ENCODE results near the gene PTPN20.
"Not testable (repeated sequence)": the region's sequence is repeated elsewhere in the genome, so short reads cannot be mapped to it uniquely, and the experiment has no call there.

The PTPN20 gene

DNA sequence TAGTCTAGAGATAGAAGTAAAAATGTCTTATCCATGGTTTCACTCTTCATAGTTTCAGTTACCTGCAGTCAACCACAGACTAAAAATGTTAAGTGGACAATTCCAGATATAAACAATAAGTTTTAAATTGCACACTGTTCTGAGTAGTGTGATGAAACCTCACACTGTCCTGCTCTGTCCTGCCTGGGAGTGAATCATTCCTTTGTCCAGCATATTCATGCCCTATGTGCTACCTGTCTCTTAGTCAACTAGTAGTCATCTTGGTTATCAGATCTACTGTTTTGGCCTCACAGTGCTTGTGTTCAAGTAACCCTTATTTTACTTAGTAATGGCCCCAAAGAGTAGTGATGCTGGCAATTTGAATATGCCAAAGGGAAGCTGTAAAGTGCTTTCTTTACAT, 49.5 kb downstream of the PTPN20 start:
- DNase-seq = not testable (repeated sequence)

DNA sequence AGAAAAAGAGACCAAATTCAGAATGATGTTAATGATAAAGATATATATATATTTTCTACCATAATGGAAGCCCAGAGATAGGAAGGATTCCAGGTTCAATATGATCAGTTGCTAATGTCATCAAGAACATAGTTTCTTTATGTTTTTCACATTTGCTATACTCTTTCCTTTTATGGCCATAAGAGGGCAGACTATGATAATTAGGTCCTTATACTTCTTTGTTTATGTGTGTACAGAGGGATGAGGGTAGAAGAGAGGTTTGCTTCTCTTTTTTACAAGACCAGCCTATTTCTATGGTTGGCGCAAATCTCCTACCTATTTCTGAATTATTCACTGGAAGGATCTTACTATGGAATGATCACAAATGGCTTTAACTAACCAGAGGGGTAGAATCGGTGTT, 52.1 kb downstream of the PTPN20 start:
- DNase-seq = not testable (repeated sequence)

DNA sequence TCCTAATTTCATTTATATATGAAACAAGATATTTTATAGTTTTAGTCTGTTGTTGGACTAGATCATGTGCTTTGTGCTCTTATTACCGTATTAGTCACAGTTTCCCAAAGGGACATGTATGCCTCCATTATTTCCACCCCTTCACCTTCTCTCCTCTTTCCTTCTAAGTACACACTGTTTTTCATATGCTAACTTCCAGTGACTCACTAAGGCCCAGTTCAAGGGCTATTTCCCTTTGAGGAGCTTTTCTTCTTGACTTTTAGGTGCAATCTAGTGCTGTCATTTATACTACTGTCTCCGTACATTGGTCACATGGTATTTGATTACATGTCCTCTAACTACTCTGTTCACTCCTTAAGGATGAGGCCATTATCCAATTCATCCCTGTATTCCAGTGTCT, 55.8 kb downstream of the PTPN20 start:
- not testable (repeated sequence) for DNase-seq

DNA sequence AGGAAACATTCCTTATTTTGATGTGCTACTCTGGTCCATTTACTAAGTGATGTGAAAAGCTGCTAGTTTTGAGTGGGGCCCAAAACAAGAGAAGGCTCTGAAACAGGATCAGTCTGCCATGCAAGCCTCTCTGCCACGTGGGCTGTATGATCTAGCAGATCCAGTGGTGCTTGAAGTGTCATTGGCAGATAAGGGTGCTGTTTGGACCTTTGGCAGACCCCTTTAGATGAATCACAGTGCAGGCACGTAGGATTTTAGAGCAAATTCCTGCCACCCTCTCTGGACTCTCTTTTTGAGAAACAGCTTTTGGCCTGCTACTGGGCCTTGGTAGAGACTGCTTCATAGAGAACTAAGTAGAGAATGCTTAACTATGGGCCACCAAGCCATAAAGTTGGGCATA, 69.0 kb downstream of the PTPN20 start:
- DNase-seq = not testable (repeated sequence)

DNA sequence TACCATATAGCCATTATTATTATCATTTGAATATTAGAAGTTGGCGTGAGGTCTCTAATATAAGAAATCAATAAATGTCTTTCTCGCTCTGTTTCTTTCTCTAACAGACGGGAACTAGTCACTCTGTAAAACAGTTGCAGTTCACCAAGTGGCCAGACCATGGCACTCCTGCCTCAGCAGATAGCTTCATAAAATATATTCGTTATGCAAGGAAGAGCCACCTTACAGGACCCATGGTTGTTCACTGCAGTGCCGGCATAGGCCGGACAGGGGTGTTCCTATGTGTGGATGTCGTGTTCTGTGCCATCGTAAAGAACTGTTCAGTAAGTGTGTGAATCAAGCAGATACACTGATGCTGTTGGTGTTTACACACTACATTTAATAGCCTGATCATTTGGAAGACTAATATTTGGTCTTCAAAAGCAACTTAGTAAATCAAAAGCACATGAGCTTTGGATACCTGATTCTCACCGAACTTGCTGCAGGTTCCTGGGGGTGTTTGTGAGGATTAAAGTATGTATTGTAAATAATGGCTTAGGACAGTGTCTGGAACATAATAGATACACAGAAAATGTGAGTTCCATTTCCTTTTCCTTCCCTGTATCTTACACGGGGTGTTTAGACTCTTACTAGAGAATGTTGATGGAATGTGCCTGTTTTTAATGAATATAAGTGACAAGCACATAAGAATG, 76.2 kb downstream of the PTPN20 start:
- not testable (repeated sequence) for DNase-seq

DNA sequence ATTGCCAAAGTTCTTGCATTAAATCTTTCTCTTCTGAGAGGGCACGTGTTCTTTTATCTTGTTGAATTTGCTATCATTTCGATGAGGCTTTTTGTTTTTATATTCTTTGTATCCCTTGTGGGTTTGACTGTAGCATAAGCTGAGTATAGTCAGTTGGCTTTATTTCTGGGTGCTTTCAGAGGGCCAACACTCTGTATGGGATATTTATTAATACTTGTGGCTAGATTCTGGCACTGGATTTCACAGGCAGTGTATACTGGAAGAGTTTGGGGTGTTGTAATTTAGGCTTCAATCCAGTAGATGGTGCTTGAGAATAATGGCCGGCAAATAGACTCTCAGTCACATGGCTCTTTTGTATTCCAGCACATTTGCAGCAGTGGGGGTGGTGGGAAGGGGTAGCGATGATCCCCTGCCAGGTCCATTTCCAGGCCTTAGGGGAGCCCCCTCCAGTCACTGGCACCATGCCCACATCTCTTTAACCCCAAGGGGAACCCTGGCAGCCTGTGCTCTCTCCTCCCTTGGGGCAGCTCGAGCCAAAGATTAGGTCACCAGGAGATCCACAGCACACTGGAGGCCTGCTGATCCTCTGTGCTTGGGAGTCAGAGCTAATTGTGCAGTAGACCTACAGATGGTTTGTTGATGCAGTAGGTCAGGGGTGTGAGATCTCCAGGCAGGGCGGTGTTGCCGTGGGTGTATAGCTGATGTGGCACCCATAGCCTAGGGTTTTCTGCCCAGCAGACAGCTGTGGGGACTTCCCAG, 81.8 kb downstream of the PTPN20 start:
- no peak for DNase-seq

DNA sequence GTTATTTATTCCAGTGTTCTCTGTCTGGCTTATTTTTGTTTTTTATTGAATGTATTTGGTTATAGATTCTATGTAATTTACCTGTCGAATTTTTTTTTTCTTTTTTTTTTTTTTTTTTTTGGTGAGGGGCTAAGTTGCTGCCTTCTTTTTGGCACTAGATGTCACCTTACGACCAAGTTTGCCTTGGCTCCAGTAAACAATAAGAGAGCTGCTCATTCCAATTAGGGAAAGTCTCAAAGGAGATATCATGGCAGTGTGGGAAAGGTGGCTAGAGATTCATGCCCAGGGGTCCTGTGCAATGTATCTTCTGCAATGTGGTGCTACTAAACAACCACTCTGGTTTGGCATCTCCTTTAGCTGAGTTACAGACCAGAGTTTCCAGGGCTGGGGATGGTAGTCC, 84.0 kb downstream of the PTPN20 start:
- DNase-seq = no peak

DNA sequence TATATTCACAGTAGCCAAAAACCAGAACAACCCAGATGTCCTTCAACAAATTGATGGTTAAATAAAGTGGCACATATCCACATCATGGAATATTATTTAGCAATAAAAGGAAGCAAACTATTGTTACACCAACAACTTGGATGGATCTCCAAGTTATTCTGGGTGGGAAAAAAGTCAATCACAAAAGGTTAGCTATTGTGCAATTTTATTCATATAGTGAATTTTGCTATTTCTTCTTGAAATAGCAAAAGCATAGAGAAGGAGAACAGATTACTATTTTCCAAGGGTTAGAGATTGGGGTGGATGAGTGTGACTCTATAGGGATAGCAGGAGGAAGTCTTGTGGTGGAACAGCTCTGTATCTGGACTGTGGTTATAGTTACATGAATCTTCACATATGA, 87.0 kb downstream of the PTPN20 start:
- no peak for DNase-seq

DNA sequence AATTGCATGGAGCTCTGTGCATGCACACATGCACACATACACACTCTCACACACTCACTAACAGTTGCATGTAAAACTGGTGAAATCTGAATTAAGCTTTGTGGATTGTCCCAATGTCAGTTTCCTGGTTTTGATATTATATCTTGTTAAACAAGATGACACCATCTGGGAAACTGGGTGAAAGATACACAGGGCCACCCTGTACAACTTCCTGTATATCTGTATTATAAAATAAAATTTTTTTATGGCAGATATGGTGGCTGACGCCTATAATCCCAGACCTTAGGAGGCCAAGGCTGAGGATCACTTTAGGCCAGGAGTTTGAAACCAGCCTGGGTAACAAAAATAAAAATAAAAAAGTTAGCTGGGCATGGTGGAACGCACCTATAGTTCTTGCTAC, 87.4 kb downstream of the PTPN20 start:
- DNase-seq = no peak

DNA sequence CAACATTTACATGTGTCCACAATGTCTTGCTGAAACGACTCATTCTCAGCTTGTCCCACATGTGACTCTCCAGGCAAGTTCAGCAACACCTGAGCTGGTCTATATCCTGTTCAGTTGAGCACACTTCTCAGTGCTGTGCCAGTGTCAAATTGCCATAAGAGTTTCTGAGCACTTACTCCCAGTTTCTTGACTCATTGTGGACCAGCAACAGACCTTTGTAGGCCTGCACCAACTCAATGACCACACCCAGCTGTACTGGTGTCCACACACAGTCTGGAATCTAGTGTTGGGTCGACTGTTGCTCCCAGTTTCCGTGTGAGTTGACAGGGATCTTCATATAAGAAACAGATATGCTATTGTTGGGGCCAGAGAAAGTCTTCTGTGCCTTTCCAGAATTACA, 88.0 kb downstream of the PTPN20 start:
- no peak for DNase-seq

DNA sequence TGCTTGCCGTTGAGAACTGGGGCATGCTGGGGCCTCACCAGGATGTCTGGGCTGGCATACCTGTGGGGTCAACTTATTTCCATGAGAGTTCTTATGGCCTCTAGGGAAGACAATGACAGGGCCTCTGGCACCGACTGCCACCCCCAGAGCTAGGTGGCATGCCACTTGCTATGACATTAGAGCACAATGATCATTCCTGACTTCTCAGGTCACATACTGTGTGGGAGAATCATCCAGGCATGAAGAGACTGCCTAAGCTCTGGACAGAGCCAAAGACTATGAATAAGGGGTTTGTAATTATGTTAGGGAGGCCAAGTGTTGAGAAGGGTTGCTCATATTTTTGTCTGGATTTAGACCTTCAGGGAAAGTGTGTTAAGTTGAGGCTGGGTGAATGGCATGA, 97.5 kb downstream of the PTPN20 start:
- no peak for DNase-seq

DNA sequence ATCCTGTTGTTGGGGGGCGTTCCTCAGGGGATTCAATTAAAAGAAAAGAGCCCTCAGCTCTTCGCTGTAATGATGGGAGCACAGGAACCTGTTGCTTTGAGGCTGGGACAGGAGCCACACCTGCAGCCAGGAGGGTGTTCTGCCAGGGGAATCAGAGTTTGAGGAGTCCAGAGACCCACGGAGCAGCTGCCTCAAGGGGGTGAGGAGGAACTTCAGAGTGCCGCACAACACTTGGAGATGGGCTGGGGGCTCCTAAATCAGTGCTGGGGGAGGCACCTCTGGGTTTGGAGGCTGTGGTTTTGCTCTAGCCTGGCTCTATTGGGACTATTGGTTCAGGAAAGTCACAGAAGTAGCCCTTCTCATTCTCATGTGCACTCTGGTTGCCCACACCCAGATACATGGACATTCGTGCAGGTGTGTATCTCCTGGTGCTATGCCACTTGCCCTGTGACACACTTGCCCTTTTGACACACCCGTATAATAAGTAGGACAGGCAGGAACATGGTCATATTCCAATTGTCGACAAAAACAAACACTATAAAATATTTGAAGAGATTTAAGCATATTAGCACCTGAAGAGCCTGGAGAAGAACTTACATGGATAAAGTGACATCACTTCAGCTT, 98.1 kb downstream of the PTPN20 start:
- DNase-seq = no peak

DNA sequence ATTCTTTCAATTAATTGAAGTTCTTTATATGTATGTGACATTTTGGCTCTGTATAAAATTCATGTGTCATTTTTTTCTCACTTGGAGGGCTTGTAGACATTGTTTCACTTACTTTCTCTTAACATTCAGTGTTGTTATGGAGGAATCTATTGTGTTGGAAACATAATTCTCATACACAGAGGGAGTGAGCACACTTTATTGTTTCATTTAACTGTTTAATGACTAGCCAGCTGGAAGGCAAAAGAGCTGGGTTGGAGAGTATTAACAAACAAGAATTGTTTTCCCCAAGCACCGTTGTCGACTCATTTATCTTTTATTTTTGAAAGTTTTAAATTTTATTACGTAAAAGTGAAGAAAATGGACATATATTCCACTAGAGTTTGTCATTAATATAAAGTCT, 98.8 kb downstream of the PTPN20 start:
- DNase-seq = no peak

DNA sequence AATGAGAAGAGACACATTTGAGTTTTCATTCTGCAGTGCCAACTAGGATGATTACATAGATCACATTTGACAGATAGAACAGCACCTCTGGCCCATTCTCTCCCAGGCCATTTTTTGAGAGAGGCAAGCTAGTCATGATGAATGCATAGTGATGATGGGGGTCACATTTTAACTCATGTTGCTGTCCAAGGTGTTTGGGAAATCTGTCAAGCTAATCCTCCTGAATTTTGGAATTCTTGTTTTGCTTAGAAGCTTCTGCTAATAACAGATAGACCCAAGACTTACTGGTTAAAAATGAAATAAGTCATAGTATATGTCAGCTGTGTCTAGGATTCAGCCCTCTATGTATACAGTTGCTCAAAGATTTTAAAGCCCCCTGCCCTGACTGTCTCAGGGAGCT, 101.0 kb downstream of the PTPN20 start:
- no peak for DNase-seq

DNA sequence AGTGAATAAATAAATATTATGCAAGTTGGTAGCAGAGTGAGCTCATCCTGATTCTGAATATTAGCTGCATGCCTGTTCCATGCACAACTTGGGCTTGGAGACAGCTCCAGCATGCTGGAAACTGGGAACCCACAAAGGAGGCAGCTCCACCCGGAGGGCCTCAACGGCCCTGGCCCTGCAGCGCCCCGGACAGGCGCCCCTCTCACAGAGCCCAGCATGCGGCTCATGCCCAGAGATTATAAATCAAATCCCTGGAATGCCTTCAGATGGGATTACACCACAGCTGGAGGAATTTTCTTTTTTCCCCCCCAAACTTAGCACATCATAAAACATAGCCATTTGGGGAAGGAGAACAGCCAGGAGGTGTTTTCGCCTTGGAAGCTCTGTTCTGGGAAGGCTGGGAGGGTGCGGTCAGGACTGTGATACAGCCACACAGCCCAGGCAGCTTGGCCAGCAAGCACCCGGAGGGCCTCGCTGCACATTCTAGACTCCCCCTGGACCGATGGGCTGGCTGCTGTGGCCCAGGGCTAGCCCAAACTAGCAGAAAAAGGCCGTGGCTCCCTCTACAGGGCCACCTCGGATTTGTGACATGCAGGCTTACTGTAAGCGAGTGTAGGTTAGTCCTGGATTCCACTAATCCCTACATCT, 102.4 kb downstream of the PTPN20 start:
- DNase-seq = peak; percentile 76

DNA sequence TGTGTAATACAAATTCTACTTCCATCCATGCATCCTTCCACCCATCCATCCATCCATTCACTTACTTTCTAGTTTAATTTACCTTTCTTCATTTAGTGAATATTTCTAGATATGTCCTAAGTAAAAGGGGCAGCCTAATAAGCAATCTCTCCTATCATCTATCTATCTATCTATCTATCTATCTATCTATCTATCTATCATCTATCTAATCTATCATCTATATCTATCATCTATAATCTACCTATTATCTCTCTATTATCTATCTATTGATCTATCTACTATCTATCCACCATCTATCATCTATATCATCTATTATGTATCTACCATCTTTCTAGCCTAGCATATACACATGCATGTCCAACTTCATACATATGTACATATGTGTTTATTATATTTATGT, 104.2 kb downstream of the PTPN20 start:
- DNase-seq = no peak

DNA sequence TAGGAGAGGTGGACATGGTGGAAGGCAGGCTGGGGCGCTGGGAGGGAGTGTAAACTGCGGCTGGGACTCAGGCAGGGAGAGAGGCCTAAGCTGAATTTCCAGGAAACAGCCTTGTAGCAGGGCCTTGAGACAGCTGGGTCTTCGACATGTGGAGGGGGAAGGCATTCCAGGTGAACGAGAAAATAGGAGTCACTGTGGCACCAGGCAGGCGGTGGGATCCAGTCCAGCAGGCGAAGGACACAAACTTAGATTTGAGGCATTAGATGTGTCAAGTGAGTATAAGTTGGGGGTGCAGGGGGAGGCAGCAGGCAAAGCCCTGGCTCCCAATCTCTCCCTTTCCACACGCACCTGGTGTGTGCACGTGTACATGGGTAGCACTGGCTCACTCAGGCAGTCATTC, 105.3 kb downstream of the PTPN20 start:
- no peak for DNase-seq

DNA sequence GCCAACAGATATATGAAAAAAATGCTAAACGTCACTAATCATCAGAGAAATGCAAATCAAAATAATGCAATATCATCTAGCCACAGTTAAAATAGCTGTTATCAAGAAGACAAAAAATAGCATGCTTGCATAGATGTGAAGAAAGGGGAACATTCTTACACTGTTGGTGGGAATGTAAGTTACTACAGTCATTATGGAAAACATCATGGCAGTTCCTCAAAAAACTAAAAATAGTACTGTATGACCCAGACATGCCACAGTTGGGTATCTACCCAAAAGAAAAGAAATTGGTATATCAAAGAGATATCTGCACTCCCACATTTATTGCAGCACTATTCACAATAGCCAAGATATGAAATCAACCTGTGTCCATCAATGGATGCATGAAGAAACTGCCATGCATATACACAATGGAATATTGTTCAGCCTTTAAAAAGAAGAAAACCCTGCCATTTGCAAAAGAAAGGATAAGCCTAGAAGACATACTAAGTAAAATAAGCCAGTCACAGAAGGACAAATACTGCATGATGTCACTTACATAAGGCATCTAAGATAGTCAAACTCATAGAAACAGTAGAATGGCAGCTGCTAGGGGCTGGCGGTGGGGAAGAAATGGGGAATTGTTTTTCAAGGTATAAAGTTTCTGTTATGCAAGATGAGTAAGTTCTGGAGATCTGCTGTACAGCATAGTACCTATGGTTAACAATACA, 107.0 kb downstream of the PTPN20 start:
- DNase-seq = no peak

DNA sequence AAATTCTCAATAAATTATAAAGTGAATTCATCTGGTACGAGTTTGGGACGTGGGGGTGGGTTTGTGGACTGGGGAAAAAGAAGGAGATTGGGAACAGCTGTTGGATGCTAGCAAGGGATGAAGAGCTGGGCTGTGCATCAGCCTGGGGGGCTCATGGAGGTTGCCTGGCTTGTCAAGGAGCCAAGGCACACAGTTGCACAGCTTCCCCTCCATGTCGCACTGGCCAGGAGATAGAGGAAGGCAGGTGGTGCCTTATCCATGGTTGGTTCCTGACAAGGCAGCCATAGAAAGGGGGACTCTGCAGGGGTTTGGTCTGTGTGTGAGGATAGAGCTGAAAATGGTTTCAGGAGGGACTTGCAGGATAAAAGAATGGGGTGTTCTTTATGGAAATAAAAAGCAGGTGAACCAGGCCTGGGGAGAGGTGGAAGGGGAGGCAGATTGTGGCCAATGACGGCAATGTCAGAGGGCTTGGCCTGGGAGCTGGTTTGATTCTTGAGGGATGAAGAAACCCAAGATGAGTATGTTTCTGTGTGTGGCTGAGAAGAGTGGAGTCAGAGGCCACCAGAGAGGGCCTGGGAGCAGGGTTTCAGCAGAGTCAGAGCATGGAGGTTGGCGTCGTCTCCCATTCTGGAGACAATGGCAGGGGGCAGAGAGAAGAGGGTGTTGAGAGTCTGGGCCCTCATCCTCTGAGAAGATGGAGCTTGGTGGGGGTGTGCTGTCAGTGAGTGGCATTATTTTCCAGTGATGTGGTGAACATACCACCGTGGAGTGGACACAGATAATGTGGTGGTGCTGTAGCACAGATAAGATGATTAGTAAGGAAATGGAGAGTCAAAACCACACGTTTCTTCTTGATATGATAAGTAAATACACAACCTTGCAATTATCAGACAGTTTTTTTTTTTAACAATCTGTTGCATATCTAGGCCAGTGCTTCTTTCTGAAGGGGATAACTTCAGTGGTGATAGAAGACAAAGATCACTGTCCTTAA, 108.2 kb downstream of the PTPN20 start:
- no peak for DNase-seq

DNA sequence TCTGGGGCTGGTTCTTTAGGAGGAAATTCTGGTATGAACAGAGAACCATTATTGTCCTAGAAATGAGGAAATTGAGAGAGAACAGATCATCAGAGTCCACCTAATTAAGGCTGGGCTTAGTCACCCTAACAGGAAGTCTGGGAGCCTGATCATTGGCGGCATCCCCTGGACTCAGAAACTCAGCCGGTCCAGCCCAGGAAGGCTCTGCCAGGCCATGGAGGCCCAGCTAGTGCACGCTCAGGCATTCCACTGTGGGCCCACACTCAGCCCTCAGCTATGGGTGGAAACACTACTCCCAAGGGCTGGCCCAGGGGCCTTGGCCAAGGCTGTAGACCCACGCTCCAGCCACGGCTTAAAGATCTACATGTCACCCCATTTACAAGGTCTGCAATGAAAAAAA, 109.2 kb downstream of the PTPN20 start:
- DNase-seq = no peak

DNA sequence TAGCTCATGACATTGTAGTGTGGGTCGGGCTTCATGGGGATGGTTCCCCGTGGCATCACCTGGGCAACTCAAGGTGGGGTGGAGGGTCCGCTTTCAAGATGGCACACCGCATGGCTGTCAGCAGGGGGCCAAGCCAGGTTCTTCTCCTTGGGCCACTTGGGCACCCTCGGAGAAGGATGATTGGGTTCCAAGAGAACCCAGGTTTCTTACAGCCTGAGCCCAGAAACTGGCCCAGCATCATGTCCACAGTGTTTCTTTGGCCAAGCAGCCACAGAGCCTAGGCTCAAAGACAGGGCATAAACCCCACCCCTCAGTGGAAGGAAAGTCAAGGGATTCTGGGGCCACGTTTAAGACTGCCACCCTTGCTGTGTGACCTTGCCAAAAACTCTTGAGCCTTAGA, 110.6 kb downstream of the PTPN20 start:
- no peak for DNase-seq
